ENCODE results near the gene RNGTT.

GRCh38 chr6:88840289-88840688 lies 123.1 kb downstream of the RNGTT start:
- TF ChIP-seq CTCF (conservative IDR thresholded peaks at IDR 0.05 in 1 of 2, IDR thresholded peaks at IDR 0.05 in 1 of 2; ENCODE audit: extremely low read depth in 1 of 2, insufficient read depth in 1 of 2, low read depth in 1 of 2, low read length in 2 of 2) (no peak), EZH2 (IDR thresholded peaks at IDR 0.05; ENCODE audit: borderline replicate concordance, low read length) (no peak)

Data from mammary epithelial cell (primary cell).